Right ventricle myocardium superior (tissue), 1 donor: ENCODE measurements around the gene SULT4A1. TPM values are rescaled to one million over a fixed set of nuclear protein-coding genes. Genes with fewer than 3 reads are reported as not detected.
"Not testable (repeated sequence)": the region's sequence is repeated elsewhere in the genome, so short reads cannot be mapped to it uniquely, and the experiment has no call there.

ENCODE experiments used
- ATAC-seq: fragments of 200-7000 bp; cut with Tn5 transposase; one replicate; pipeline ENCODE4 v1.9.1; 2020; ENCODE audit warnings: mild to moderate bottlenecking; ENCODE audit not compliant: poor library complexity
- DNase-seq: peaks from one replicate; pipeline ENCODE4 v3.0.0-alpha.2; 2020
- intact Hi-C: fragments of 100-400 bp; cut with DNase I; formaldehyde crosslinking; loops from one replicate; pipeline ENCODE4 v1.11.2; 2022
- long read RNA-seq: library from polyadenylated mRNA; unstranded; transcript quantifications from one replicate; pipeline ENCODE4 v2.0.0, GENCODE V29; 2021
- total RNA-seq: library from RNA; stranded (reverse); fragmentation: NEBNext Ultra II Directional; extraction: Animal tissue kit (Norgen Biotek cat#: 25700); gene quantifications from one replicate; pipeline ENCODE4 v1.2.1, GENCODE V29; 2021
- donor health status: DM: no; HTN: yes; CAD: no; lungs with severe emphysema.

The SULT4A1 gene, protein sequence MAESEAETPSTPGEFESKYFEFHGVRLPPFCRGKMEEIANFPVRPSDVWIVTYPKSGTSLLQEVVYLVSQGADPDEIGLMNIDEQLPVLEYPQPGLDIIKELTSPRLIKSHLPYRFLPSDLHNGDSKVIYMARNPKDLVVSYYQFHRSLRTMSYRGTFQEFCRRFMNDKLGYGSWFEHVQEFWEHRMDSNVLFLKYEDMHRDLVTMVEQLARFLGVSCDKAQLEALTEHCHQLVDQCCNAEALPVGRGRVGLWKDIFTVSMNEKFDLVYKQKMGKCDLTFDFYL
- total RNA-seq: 0.51 TPM
- long read RNA-seq: 0 reads

GRCh38 chr22:43862074-43862881 lies at the start of gene SULT4A1:
TSS of gene SULT4A1 (minus strand) at chr22:43862513. CDS start at chr22:43862382, 131 bp downstream.
- intact Hi-C loops: no loop called here
- no peak for DNase-seq
- ATAC-seq: peak; percentile 39

GRCh38 chr22:43911351-43911750 lies 49.0 kb upstream of the SULT4A1 start:
- DNase-seq: no peak
- no peak for ATAC-seq
- intact Hi-C loops: no loop called here

DNA sequence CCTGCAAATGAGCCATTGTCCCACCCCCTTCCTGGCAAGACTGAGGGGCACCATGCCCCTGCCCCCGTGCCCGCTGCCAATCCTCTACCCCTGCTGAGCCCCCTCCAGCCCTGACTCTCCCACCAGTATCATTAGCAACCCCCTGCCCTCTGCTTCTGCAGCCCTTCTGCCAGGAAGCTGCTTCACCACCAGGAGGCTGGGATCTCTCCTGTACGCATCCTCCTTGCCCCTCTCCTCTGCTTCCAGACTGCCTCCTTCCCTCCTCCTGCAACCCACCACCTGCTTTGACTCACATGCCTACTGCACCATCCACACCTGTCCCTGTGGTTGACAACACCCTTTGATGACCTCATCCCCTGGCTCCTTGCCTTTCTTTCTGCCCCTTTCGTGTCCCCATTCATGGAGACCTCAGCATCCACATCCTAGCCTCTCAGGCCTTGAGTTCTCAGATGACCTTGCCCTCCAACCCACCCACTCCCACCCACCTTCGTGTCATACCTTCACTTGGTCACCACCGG lies 47.9 kb upstream of the SULT4A1 start:
- intact Hi-C loops: no loop called here
- no peak for DNase-seq
- ATAC-seq: no peak

- ATAC-seq (no peak), DNase-seq (no peak)
- intact Hi-C loops: no loop called here
Observed at GRCh38 chr22:43909708-43910107, 47.4 kb upstream of the SULT4A1 start.

DNA sequence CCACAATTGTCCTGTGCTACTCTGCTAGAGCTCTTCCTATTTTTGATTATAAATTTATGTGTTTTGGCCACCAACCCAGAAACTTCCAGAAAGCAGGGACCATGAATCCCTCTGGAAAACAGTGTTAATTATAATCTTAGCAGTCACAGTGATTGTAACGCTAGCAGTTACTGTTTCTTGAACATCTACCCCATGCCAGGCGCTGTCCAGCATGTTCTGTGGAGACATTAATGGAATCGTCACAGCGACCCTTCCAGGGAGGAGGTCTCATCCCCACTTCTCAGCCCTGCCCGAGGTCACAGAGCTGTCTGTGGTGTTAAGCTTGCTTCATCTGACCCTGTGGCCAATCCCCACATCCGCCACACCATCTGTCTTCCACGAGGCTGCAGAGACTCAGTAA lies 43.4 kb upstream of the SULT4A1 start:
- intact Hi-C loops: no loop called here
- DNase-seq: no peak
- no peak for ATAC-seq

- ATAC-seq, intact Hi-C loops: not testable (repeated sequence)
- DNase-seq: peak; percentile 64
Observed at GRCh38 chr22:43904412-43904811, 42.1 kb upstream of the SULT4A1 start.

- ATAC-seq, intact Hi-C loops, DNase-seq: not testable (repeated sequence)
Observed at GRCh38 chr22:43903033-43903432, 40.7 kb upstream of the SULT4A1 start.

GRCh38 chr22:43901976-43902643 lies 39.8 kb upstream of the SULT4A1 start:
- DNase-seq: no peak
- intact Hi-C loops: no loop called here
- ATAC-seq: no peak

- no peak for DNase-seq
- no peak for ATAC-seq
- intact Hi-C loops: no loop called here
Observed at GRCh38 chr22:43900206-43900605, 37.9 kb upstream of the SULT4A1 start.

DNA sequence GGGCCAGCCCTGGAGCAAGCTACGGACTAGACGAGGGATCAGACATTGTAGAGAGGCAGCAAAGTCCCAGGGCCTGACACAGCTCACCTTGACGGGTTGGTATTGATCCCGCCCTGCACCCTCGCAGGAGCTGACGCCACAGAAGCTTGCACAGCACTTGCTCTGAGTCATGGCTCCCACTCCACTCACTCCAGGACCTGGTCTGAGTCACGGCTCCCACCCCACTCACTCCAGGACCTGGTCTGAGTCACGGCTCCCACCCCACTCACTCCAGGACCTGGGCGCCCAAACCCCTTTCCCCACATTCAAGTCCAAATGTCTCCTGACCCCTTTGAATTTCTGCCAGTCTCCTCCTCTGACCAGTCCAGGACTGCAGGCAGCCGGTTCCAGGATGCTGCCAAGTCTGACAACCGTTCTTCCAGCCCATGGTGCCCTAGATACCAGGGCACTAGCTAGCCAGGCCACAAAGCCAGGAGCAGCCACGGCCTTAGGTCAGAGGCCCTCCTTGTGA lies 35.5 kb upstream of the SULT4A1 start:
- intact Hi-C loops: no loop called here
- no peak for DNase-seq
- no peak for ATAC-seq

- ATAC-seq: no peak
- no peak for DNase-seq
- intact Hi-C loops: no loop called here
Observed at GRCh38 chr22:43895986-43896645, 33.8 kb upstream of the SULT4A1 start.

DNA sequence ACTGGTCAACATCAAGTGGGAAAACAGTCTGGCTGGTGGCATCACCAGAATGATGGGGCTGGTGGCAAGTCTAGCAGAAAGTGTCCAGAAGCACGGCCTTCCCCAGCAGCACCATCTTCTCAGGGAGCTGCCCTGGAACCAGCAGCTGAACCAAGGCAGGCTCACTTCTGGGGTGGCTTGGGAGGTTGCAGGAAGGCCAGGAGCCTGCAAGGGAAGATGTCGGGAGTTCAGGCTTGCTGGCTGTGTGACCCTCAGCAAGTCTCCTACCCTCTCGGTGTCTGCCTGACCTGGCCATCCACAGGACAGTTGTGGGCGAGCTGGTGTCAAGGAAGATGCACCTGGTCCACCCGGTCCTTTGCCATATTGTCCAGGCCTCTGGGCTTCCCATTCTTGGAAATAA lies 31.8 kb upstream of the SULT4A1 start:
- ATAC-seq (no peak), DNase-seq (no peak)
- intact Hi-C loops: no loop called here

DNA sequence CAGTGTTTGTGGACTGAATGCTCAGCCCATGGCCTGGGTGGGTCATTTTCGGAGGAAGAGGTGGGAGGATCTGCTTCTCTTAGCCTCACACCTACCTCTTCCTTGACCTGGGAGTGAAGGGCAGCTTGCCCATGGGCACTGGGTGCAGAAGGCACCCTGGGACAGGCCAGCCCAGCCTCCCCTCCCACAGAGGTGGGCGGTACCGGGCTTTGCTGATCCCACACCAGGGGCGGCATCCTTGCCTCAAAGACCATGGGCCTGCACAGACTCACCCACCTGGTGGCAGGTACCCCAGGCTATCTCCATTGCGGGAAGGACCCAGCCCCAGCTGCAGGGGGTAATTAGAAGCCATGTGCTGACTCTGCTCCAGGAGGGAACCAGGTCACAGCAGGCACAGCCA lies 31.0 kb upstream of the SULT4A1 start:
- no peak for ATAC-seq
- intact Hi-C loops: no loop called here
- DNase-seq: no peak

DNA sequence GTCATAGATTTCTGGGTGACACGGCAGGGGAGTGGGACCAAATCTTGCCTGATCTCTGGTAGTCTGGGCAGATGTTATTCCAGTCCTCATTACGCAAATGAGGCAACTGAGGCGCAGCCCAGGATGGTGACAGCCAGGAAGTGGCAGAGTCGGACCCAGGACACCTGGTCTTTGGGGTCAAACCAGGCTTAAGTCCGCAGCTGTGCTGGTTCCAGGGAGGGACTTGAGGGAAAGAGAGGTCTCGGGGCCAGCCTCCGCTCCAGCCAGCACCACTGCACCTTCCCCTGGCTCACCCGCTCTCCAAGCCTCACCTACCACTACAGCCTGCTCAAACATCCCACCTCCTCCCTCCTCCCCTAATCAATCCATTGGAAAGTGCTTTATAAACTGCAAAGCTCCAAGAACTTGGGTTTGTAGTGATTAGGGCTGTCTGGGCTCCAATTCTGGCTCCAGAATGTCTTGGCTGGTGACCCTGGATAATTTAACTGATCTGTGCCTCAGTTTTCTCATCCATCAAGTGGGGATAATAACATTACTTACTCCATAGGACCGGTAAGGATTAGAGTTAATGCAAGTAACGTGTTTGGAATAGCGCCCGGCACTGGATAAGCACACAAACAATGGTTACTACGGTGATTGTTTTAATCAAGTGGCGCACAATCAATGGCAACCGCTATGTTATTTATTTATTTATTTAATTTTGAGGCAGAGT lies 30.0 kb upstream of the SULT4A1 start:
- intact Hi-C loops: no loop called here
- DNase-seq (no peak), ATAC-seq (no peak)

DNA sequence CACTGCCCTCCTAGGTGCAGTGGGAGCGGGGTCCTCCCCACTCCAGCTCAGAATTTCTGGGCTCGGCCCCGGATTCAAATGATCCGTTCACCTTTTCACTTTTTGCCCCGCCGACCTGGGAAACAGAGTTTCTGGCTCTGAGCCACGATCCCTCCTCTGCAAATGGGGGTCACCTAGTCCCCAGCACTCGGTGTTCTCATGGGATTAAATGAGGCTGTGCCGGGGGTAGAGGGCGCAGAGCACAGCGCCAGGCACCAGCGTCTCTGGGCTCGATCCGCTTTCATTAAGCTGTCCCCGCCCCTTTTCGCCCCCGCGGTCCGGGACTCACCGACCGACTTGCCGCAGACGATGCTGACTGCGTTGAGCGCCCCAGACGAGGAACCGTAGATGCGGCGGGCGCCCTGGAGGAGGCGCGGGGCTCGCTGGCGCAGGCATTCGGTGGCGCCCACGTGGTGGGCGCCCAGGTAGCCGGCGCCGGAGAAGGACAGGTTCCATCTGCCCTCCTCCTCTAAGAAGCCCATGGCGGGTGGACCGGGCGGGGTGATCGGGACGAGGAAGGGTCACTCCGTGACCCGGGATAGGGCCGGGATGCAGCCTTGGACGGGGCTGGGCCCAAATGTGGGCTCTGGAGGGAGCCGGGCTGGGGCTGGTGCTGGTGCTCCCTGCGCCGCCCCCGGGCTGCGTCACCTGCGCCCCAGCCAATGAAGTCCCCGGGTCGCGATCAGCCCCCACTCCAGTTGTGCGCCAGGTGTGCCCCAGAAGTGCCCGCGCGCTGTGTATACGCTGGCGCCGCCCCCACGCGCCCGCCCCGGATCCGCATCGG lies 29.3 kb upstream of the SULT4A1 start, which contains the start of gene PNPLA5:
TSS of gene PNPLA5 (minus strand) at position 654 of the 823 bp plus-strand sequence. CDS start at position 521, 133 bp downstream.
- DNase-seq (no peak), ATAC-seq (no peak)
- intact Hi-C loops: no loop called here

DNA sequence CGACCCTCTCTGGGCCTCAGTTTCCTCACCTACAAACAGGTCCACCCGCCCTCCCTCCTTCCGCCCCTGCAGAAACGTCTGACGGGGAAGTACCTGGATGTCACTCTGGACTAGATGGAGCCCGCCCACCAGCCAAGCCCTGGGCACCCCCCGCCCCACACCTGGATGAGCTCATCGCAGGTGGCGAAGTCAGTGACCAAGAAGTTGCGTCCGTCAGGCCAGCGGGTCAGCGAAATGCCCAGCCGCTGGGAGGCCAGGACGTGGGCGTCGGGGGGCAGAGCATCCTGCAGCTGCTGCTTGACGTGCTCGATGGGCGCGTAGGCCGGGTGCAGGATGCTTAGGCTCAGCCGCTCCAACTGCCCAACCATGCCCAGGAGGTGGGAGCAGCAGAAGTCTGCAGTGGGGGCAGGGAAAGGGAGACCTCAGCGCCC lies 28.6 kb upstream of the SULT4A1 start:
- DNase-seq (no peak), ATAC-seq (no peak)
- intact Hi-C loops: no loop called here

GRCh38 chr22:43889860-43890253 lies 27.5 kb upstream of the SULT4A1 start:
- no peak for ATAC-seq
- DNase-seq: no peak
- intact Hi-C loops: no loop called here
